ENCODE results near the gene RAD54L.

The RAD54L gene

DNA sequence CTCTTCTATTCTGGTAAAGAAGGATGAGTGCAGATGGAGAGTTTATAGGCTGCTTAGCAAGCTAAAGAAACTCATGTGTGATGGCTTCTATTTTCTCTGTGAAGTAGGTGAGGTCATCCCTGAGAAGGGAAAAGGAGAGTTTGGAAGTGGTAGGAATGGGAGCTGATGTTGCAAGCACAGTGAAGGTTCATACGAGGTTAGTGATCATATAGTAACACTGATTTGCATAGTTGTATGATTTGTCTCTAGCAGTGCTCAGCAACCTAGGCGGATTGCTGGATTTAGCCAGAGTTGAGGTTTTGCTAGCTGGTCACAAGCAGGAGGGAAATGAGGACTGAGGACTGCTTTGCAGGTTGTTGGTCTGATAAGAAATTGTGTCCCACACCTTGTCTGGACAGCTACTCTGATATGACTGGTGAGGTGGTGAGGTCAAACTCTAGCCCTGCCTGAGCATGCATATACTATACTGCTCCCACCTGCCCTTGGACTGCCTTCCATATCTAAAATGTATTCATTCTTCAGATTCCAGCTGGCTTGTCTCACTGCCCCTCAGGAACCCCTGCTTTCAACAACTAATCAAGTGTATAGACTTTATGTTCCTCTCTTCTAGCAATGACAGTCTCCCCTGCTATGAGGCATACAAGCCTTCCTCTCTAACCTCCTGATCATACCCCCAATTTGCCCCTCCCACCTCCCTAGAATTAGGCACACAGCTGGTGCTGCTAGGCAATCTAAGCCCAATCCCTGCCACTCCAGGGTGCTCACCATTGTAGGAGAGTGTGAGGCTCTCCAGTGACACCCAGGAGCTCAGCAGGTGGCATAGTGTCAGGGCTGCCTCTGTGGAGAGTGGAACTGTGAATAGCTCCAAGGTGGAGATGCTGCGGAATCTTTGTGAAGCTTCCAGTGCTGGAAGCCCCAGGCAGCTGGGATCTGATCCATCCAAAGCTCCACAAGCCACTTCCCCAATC, 37.3 kb downstream of the RAD54L start:
- in situ Hi-C loops (cut with MboI; ENCODE audit: low sequenced_read_pairs) = no loop called here
- H3K4me1 ChIP-seq = no peaks in the 10 kb centered on the region
- DNase-seq (ENCODE audit: low spot score in 2 of 2) = no peak
- no peaks in the 10 kb centered on the region for H3K27me3 ChIP-seq (ENCODE audit: low read depth)
- H3K36me3 ChIP-seq (replicated peaks) = peaks cover 69% of the 10 kb centered on the region
- H3K9me3 ChIP-seq = no peaks in the 10 kb centered on the region
- H3K4me3 ChIP-seq = no peak overlapping the region

DNA sequence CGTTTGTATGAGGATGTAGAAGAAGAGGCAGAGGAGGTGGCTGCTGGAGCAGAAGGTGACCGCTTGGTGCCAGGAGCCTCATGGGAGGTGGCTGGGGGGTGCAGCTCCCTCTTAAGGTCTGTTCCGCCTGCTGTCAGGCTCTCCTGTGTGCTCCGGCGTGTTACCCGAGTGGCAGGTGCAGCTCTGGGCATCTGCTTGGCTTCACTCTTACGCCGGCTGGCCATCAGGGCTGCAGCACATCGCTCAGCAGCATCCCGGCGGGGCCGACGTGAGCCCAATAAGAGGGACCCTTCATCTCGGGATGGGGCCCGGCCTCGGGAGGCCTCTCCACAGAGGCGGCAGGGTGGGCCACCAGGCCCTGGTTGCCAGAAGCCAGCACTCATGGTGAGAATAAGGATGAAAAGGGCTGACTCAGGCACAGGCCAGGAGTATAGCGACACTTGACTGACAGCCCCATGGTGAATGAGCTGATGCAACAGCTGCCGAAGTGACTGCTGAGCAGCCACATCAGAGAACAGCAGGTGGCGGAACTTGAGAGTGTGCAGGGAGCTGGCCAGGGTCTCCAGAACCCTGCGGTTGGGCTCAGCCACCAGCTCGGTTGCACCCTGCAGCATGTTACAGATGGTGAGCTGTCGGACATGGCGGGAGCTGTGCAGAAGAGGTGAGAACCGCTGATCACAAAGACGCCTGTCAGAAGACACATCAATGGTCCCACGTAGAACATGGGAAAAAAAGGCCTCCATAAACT, 38.3 kb downstream of the RAD54L start:
- in situ Hi-C loops (cut with MboI; ENCODE audit: low sequenced_read_pairs) = no loop called here
- peaks cover 62% of the 10 kb centered on the region for H3K36me3 ChIP-seq (replicated peaks)
- H3K9me3 ChIP-seq = no peaks in the 10 kb centered on the region

DNA sequence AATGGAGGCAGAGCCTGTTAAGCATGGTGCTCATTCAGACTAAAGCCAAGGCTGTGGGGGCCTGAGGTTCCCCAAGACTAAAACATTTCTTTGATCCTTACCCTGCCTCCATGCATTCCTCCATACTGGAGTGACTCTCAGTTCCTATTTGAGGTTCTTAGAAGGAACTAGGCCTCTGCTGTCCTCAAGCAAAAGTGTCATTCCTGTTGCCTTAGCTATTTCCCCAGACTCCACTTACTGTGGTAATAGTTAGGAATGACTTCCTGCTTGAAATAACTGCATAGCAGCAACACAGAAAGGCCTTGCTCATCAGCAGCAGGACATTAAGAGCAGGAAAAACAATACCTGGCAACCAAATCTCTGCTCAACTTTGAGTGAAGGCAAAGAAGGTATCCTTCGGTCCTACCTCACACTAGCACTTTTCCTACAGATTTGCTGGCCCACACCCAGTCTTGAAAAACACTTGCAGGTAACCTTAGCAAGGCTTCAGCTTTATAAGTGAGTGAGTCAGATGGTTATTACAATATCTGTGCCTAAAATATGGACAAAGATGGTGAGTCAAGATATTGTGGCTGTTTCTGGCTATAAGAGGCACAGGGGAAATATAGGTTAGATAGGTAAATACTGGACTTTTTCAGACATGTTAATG, 41.0 kb downstream of the RAD54L start:
- DNase-seq (ENCODE audit: low spot score in 2 of 2) = no peak
- in situ Hi-C loops (cut with MboI; ENCODE audit: low sequenced_read_pairs) = no loop called here
- Histone ChIP-seq H3K36me3 (replicated peaks) (peaks cover 54% of the 10 kb centered on the region), H3K4me3 (no peak overlapping the region), H3K9me3 (no peaks in the 10 kb centered on the region), H3K4me1 (no peaks in the 10 kb centered on the region), H3K27me3 (ENCODE audit: low read depth) (no peaks in the 10 kb centered on the region)

More for the DNA sequence above, 38.3 kb downstream of the RAD54L start:
- Histone ChIP-seq H3K4me1 (no peaks in the 10 kb centered on the region), H3K27me3 (ENCODE audit: low read depth) (no peaks in the 10 kb centered on the region), H3K4me3 (no peak overlapping the region)
- peak in 1 of 2 experiments; percentile 48 for DNase-seq (ENCODE audit: low spot score in 2 of 2)

DNA sequence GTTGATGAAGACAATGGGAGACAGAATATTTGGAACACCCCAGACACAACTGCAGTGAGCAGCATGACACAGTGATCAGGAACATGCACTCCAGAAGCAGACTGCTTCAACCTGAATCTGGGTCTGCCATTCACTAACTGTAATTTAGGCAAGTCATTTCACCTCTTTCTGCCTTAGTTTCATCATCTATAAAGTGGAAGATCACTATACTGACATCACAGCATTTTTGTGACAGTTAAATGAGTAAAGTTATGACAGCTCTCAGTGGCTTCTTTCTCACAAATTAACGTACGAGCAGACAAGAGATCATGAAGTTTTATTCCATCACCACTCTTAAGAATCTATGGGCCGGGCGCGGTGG, 41.6 kb downstream of the RAD54L start:
- no peak overlapping the region for H3K4me3 ChIP-seq
- no peaks in the 10 kb centered on the region for H3K4me1 ChIP-seq
- peaks cover 50% of the 10 kb centered on the region for H3K36me3 ChIP-seq (replicated peaks)
- in situ Hi-C loops (cut with MboI; ENCODE audit: low sequenced_read_pairs) = no loop called here
- DNase-seq (ENCODE audit: low spot score in 2 of 2) = no peak
- H3K9me3 ChIP-seq = no peaks in the 10 kb centered on the region
- no peaks in the 10 kb centered on the region for H3K27me3 ChIP-seq (ENCODE audit: low read depth)

DNA sequence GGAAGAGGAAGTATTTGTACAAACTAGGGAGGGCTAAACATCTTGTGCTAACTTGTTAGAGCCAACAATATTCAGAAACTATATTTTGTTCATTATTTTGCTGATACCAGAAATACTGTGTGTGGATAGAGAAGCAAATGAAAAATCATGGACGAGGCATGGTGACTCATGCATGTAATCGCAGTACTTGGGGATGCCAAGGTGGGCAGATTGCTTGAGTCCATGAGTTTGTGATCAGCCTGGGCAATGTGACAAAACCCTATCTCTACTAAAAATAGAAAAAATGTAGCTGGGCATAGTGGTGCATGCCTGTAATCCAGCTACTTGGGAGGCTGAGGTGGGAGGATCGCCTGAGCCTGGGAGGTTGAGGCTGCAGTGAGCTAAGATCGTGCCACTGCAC, 42.4 kb downstream of the RAD54L start:
- peaks cover 3% of the 10 kb centered on the region for H3K4me1 ChIP-seq
- in situ Hi-C loops (cut with MboI; ENCODE audit: low sequenced_read_pairs) = no loop called here
- DNase-seq (ENCODE audit: low spot score in 2 of 2) = no peak
- H3K4me3 ChIP-seq = no peak overlapping the region
- peaks cover 48% of the 10 kb centered on the region for H3K36me3 ChIP-seq (replicated peaks)
- H3K27me3 ChIP-seq (ENCODE audit: low read depth) = no peaks in the 10 kb centered on the region
- H3K9me3 ChIP-seq = no peaks in the 10 kb centered on the region

DNA sequence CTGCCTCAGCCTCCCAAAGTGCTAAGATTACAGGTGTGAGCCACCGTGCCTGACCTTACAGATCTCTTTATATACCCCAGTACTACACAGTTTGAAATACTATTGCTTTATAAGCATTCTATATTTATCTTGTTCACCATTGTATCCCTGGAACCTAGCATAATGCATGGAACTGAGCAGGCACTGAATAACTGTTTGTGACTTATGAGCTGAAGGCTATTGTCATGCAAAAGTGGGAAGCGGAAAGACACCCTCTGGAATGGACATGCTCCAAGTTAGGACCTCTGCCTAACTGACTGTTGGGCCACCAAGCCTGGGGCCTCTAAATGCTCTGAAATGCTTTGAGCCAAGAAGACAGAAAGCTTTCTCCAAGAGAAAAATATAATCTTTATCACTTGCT, 47.7 kb downstream of the RAD54L start:
- H3K36me3 ChIP-seq (replicated peaks) = peaks cover 42% of the 10 kb centered on the region
- peak; percentile 74 to 92 for DNase-seq (ENCODE audit: low spot score in 2 of 2)
- in situ Hi-C loops (cut with MboI; ENCODE audit: low sequenced_read_pairs) = no loop called here

DNA sequence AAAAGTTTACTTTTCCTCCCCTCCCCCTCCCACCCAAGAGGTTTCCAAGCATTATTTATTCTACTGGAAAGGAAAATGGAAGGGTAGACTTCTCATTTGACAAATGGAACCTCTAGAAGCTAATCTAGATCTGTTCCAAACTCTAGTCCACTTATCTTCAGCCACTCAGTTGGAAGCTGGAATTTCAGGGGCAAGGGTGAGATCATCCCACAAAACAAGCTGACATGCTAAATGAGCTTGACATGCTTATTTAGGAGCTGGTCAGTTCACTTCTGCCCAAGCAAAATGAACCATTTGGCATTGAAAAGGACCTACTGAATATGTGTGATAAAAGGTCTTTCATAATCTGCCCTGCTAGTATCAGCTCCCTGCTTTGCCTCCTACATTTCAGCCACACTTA, 50.8 kb downstream of the RAD54L start:
- no peak overlapping the region for H3K4me3 ChIP-seq
- H3K27me3 ChIP-seq (ENCODE audit: low read depth) = no peaks in the 10 kb centered on the region
- H3K36me3 ChIP-seq (replicated peaks) = peaks cover 38% of the 10 kb centered on the region
- in situ Hi-C loops (cut with MboI; ENCODE audit: low sequenced_read_pairs) = no loop called here
- DNase-seq (ENCODE audit: low spot score in 2 of 2) = no peak
- no peaks in the 10 kb centered on the region for H3K9me3 ChIP-seq
- peaks cover 32% of the 10 kb centered on the region for H3K4me1 ChIP-seq

More for the DNA sequence above, 47.7 kb downstream of the RAD54L start:
- Histone ChIP-seq H3K4me1 (peaks cover 22% of the 10 kb centered on the region), H3K27me3 (ENCODE audit: low read depth) (no peaks in the 10 kb centered on the region), H3K4me3 (no peak overlapping the region), H3K9me3 (no peaks in the 10 kb centered on the region)

DNA sequence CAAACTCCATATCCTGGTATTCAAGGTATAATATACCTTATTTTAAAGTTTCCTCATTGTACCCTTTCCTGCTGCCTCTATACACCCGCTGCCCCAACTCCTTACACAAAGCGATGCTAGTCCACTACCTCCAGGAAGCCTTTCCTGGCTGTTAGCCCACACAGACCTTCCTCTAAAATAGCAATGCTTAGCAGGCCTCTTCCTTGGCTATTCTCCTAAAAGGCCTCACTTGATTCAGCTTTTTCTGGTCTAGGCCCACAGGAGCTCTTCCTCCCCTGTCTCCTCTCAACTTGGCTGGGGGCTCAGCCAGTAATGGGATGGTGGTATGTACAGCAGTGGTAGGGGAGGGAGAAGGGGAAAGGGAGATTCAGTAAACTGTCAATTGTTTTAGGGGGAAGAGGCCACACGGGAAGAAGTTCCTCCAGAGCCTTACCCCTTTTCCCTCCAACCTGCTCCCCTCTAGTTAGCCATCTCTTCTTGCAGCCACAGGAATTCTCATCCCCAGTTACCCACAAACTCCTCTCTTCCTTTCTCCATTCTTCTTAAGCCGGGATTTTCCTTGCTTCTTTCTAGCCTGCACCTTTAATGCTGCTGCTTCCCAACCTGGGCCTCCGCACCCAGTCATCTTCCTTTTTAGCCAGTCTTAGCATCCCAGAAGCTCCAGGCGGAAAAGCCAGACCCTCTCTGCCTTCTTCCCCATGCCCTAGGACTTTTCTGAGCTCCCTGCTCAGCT, 53.3 kb downstream of the RAD54L start:
- H3K36me3 ChIP-seq (replicated peaks) = peaks cover 29% of the 10 kb centered on the region

DNA sequence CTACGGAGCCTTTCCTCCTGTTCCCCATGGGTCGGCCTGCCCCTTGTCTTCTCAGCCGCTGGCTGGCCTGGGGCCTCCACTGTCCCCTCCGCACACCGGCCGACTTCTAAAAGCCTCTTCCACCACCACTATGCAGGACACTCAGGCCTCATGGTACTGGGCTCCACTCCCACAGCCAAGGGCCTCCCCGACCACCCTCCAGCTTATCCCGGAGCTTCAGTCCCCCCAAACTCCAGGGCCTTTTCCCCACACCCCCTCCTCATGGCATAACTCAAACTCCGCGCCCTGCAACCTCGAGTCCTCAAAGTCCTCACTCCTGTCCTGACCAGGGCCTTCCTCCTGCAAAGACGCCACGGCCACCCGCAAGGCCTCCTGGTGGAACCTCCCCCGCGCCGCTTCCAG, 53.8 kb downstream of the RAD54L start:
- Histone ChIP-seq H3K4me3 (peak overlapping the region; percentile 70), H3K9me3 (no peaks in the 10 kb centered on the region), H3K4me1 (peaks cover 19% of the 10 kb centered on the region), H3K27me3 (ENCODE audit: low read depth) (no peaks in the 10 kb centered on the region), H3K36me3 (replicated peaks) (peaks cover 26% of the 10 kb centered on the region)
- DNase-seq (ENCODE audit: low spot score in 2 of 2) = peak in 1 of 2 experiments; percentile 34
- in situ Hi-C loops (cut with MboI; ENCODE audit: low sequenced_read_pairs) = no loop called here

More for the DNA sequence above, 53.3 kb downstream of the RAD54L start:
- DNase-seq (ENCODE audit: low spot score in 2 of 2) = no peak
- Histone ChIP-seq H3K9me3 (no peaks in the 10 kb centered on the region), H3K27me3 (ENCODE audit: low read depth) (no peaks in the 10 kb centered on the region), H3K4me1 (peaks cover 20% of the 10 kb centered on the region), H3K4me3 (peak overlapping the region; percentile 70)
- in situ Hi-C loops (cut with MboI; ENCODE audit: low sequenced_read_pairs) = no loop called here

DNA sequence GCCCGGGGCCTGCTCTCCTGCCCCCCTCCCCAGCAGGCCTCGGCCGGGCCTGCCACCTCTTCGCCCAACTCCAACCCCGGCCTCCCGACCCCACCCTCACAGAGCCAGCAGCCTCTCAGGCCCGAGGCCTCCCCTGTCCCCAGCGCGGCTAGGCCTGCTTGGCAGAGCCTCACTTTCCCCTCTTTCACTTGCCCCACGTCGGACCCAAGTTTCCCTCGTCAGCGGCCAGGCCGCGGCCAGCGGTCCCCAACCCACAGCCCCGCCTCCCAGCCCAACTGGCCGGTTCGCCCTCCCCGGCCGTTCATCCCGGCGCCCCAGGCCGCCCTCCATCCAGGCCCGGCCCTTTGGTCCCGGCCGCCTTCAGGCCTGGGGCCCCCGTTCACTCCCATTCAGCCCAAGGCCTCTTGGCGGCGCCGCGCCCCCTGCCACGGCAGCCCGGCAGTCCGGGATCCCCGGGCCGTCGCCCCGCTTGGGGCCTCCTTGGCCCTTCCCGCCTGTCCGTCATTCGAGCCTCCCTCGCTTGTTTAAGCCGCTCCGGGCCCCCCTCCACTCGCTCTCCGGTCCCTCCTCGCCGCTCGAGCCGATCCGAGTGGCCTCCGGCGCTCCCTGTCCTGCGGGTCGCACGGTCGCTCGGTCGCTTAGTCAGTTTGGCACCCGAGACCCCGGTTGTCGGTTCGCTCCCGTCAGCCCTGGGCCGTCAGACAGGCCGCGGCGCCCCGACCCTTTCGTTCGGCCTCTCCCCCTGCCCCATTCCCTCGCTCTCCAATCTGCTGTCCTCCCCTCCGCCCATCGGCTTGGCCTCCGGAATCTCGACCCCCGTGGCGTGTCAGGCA, 54.5 kb downstream of the RAD54L start:
- H3K27me3 ChIP-seq (ENCODE audit: low read depth) = no peaks in the 10 kb centered on the region
- H3K4me1 ChIP-seq = peaks cover 26% of the 10 kb centered on the region
- in situ Hi-C loops (cut with MboI; ENCODE audit: low sequenced_read_pairs) = no loop called here
- H3K4me3 ChIP-seq = peak overlapping the region; percentile 70
- peak in 1 of 2 experiments; percentile 62 for DNase-seq (ENCODE audit: low spot score in 2 of 2)
- H3K9me3 ChIP-seq = no peaks in the 10 kb centered on the region
- peaks cover 26% of the 10 kb centered on the region for H3K36me3 ChIP-seq (replicated peaks)

DNA sequence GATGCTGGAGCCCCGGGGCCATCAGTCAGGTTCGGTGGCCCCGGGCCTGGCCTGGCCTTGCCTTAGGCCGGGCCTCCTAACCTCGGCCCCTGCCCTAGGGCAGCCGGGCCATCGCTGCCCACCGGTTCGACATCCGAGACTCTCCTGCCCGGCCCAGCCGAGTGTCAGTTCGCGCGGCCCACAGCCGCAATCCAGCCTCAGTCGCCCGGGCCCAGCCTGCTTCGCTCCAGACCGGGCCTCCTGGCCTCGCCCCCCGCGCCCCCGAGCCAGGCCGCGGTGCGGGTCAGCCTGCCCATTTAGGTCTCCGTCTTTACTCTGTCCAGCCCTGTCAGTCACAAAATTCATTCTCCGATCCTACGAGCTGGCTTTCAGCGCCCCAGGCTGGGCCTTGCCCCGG, 55.1 kb downstream of the RAD54L start:
- H3K4me1 ChIP-seq = peaks cover 32% of the 10 kb centered on the region
- no peaks in the 10 kb centered on the region for H3K27me3 ChIP-seq (ENCODE audit: low read depth)
- H3K4me3 ChIP-seq = peak overlapping the region; percentile 70
- H3K36me3 ChIP-seq (replicated peaks) = peaks cover 26% of the 10 kb centered on the region
- in situ Hi-C loops (cut with MboI; ENCODE audit: low sequenced_read_pairs) = no loop called here
- no peaks in the 10 kb centered on the region for H3K9me3 ChIP-seq
- peak in 1 of 2 experiments; percentile 36 for DNase-seq (ENCODE audit: low spot score in 2 of 2)

DNA sequence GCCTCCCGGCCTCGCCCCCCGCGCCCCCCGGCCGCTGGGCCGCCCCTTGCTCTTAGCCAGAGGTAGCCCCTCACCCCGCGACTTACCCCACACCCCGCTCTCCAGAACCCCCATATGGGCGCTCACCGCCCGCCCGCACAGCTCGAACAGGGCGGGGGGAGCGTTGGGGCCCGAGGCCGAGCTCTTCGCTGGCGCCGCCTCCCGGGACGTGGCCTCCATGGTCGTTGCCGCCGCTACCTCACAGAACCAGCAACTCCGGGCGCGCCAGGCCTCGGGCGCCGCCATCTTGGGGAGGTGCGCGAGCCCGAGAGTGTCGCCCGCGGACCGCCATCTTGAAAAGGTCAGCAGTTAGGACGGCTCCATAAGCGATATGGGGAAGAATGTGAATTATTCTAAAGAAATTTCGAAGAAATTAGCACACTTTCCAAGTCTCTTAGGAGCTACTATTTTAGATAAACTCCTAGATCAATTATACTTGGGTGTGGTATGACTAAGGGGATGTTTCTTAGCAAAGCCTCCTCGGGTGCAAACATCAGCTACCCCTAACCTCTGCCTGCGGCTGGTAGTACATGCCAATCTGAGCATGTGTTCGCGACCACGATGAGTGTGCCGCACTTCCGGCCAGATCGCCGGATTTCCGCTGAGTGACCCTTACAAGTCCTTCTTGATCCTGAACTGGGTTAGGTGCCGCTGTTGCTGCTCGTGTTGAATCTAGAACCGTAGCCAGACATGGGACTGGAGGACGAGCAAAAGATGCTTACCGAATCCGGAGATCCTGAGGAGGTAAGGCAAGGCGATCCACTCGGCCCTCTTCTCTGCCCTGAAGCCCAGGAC, 55.7 kb downstream of the RAD54L start, which contains the start of the genes LRRC41 and UQCRH:
Gene LRRC41 (minus strand): TSS at position 579 of the 834 bp plus-strand sequence. CDS start 294 bp downstream, at position 285.
Gene UQCRH (plus strand): TSS at position 661 of the 834 bp plus-strand sequence. CDS start 69 bp downstream, at position 730.
- in situ Hi-C loops (cut with MboI; ENCODE audit: low sequenced_read_pairs) = no loop called here
- no peaks in the 10 kb centered on the region for H3K27me3 ChIP-seq (ENCODE audit: low read depth)
- peaks cover 27% of the 10 kb centered on the region for H3K36me3 ChIP-seq (replicated peaks)
- no peaks in the 10 kb centered on the region for H3K9me3 ChIP-seq
- peak; percentile 94 to 95 for DNase-seq (ENCODE audit: low spot score in 2 of 2)
- peak within 1 kb of the TSS; percentile 70 for H3K4me3 ChIP-seq
- H3K4me1 ChIP-seq = peaks cover 35% of the 10 kb centered on the region

Measured in HAP-1 (cell line).